Measurements from ENCODE around the gene C10orf62. TPM values are rescaled to one million over a fixed set of nuclear protein-coding genes. Genes with fewer than 3 reads are reported as not detected.

C10orf62 gene
- total RNA-seq, 4 donors from 2014 or later, result 0.41 to 0.55 TPM; not detected in 2

DNA sequence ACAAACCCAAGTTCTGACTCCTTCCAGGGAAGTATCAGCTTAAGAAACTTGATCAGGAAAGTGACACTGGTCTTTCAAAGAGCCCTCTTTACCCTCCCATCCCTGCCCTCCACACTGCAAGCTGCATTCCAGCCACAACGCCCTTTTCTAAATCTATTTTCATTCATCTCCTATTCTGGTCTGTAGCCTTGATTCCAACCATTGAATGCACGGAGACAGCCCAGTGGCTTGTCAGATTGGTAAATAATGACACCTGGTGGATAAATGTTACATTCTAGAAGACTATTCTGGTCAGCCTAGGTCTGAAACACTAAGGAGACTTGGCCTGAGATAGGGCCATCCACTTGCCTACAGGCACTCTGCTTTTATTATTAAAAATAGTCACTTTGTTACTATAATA lies 22.9 kb downstream of the C10orf62 start:
- Histone ChIP-seq H3K4me3 (no peak overlapping the region), H3K27ac (peak overlapping the region in 3 of 4 donors; percentile 33 to 51 (median 41)), H3K4me1 (peaks cover 21 to 24% of the 10 kb centered on the region in 2 donors), H3K9me3 (no peaks in the 10 kb centered on the region), H3K36me3 (no peaks in the 10 kb centered on the region), H3K27me3 (no peaks in the 10 kb centered on the region)
- intact Hi-C loops (cut with DNase I; ENCODE audit: low total_unique reads), result loop anchor here (1.0 kb wide), 2 partner anchors 40 to 149 kb away; partner anchors contain the start of gene ANKRD2
- in situ Hi-C loops (cut with MboI; ENCODE audit: low sequenced_read_pairs in 4 of 4), result loop anchor here in 3 of 4 donors (5.0 to 10.0 kb wide), 2 partner anchors 40 to 148 kb away; partner anchors contain the start of gene ANKRD2 (in 3 of the 3)
- peak in 1 of 2 donors; percentile 55 for DNase-seq
- TF ChIP-seq CTCF (IDR thresholded peaks at IDR 0.05 in 4 of 5, conservative IDR thresholded peaks at IDR 0.05 in 1 of 5) (peak; percentile 59 to 73 (median 66)), POLR2A (IDR thresholded peaks at IDR 0.05) (no peak)
- ATAC-seq, result peak; percentile 91 to 95

GRCh38 chr10:97618285-97618684 lies 28.8 kb downstream of the C10orf62 start:
- Histone ChIP-seq H3K4me1 (no peaks in the 10 kb centered on the region), H3K27ac (no peak overlapping the region), H3K27me3 (no peaks in the 10 kb centered on the region), H3K36me3 (no peaks in the 10 kb centered on the region), H3K4me3 (no peak overlapping the region), H3K9me3 (no peaks in the 10 kb centered on the region)
- TF ChIP-seq POLR2A (IDR thresholded peaks at IDR 0.05) (no peak), CTCF (IDR thresholded peaks at IDR 0.05 in 4 of 5, conservative IDR thresholded peaks at IDR 0.05 in 1 of 5) (no peak)
- no peak for DNase-seq
- ATAC-seq, result no peak
- in situ Hi-C loops (cut with MboI; ENCODE audit: low sequenced_read_pairs in 4 of 4) (loop anchor here in 3 of 4 donors (5.0 to 10.0 kb wide), 2 partner anchors 46 to 153 kb away; partner anchors contain the start of gene ANKRD2 (in 1 of the 3)), intact Hi-C loops (cut with DNase I; ENCODE audit: low total_unique reads) (no loop called here)

DNA sequence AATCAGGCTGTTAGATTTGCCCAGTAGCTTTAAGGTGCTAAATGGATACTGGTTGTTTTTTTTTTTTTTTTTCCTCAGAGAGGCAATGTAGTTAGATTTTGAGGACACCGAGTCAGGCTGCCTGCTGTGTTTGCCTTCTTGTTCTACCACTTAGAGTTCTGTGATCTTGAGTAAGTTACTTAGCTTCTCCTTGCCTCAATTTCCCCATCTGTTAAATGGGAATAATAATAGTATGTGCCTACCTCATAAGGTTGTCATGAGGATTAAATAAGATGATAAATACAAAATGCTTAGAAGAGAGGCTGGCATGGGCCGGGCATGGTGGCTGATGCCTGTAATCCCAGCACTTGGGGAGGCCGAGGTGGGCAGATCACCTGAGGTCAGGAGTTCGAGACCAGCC lies 29.2 kb downstream of the C10orf62 start:
- no peak overlapping the region for H3K4me3 ChIP-seq
- no peaks in the 10 kb centered on the region for H3K36me3 ChIP-seq
- intact Hi-C loops (cut with DNase I; ENCODE audit: low total_unique reads), result no loop called here
- H3K27ac ChIP-seq, result no peak overlapping the region
- no peaks in the 10 kb centered on the region for H3K27me3 ChIP-seq
- in situ Hi-C loops (cut with MboI; ENCODE audit: low sequenced_read_pairs in 4 of 4), result loop anchor here in 3 of 4 donors (5.0 to 10.0 kb wide), 2 partner anchors 46 to 154 kb away; partner anchors contain the start of gene ANKRD2 (in 1 of the 3)
- no peaks in the 10 kb centered on the region for H3K9me3 ChIP-seq
- H3K4me1 ChIP-seq, result no peaks in the 10 kb centered on the region
- TF ChIP-seq POLR2A (IDR thresholded peaks at IDR 0.05) (no peak), CTCF (IDR thresholded peaks at IDR 0.05 in 4 of 5, conservative IDR thresholded peaks at IDR 0.05 in 1 of 5) (no peak)
- no peak for DNase-seq
- ATAC-seq, result no peak

GRCh38 chr10:97623277-97623676 lies 33.8 kb downstream of the C10orf62 start:
- no peak for ATAC-seq
- H3K27me3 ChIP-seq, result no peaks in the 10 kb centered on the region

More at GRCh38 chr10:97623277-97623676, 33.8 kb downstream of the C10orf62 start:
- intact Hi-C loops (cut with DNase I; ENCODE audit: low total_unique reads), result no loop called here
- in situ Hi-C loops (cut with MboI; ENCODE audit: low sequenced_read_pairs in 4 of 4), result no loop called here
- TF ChIP-seq CTCF (IDR thresholded peaks at IDR 0.05 in 4 of 5, conservative IDR thresholded peaks at IDR 0.05 in 1 of 5) (no peak), POLR2A (IDR thresholded peaks at IDR 0.05) (no peak)
- no peaks in the 10 kb centered on the region for H3K4me1 ChIP-seq
- no peak for DNase-seq
- H3K9me3 ChIP-seq, result no peaks in the 10 kb centered on the region
- H3K36me3 ChIP-seq, result no peaks in the 10 kb centered on the region
- no peak overlapping the region for H3K27ac ChIP-seq
- no peak overlapping the region for H3K4me3 ChIP-seq
